Transverse colon (tissue), 4 donors: ENCODE data around the gene SERPINF2. TPM values are rescaled to one million over a fixed set of nuclear protein-coding genes. Genes with fewer than 3 reads are reported as not detected.
A peak's percentile ranks its signal among the peaks of the same experiment; 100 is the strongest.
"Not testable (repeated sequence)": the region's sequence is repeated elsewhere in the genome, so short reads cannot be mapped to it uniquely, and the experiment has no call there.

Experiments used
- DNase-seq: peaks from one replicate; pipeline ENCODE4 v3.0.0-alpha.2; 2019
- H3K27ac ChIP-seq, 4 donors: fragments of 200-600 bp; sonication (generic); 2 replicates each; pipeline ENCODE4 v1.5.1; 2016 to 2018; ENCODE audit warnings: inconsistent platforms in 4 of 4
- H3K27me3 ChIP-seq: fragments of 200-600 bp; sonication (generic); 2 replicates; pipeline ENCODE4 v1.5.1; 2017; ENCODE audit warnings: inconsistent platforms
- H3K36me3 ChIP-seq, 4 donors: fragments of 200-600 bp; sonication (generic); 2 replicates each; pipeline ENCODE4 v1.5.1; 2017 to 2019; ENCODE audit warnings: inconsistent platforms in 4 of 4
- H3K4me1 ChIP-seq, 4 donors: fragments of 200-600 bp; sonication (generic); 2 replicates each; pipeline ENCODE4 v1.5.1; 2017 to 2020; ENCODE audit warnings: inconsistent platforms in 4 of 4
- H3K4me3 ChIP-seq, 4 donors: fragments of 200-600 bp; sonication (generic); 1 replicate in 1 of 4; 2 replicates in 3 of 4; pipeline versions ENCODE4 v1.5.1 to v1.6.1; 2017 to 2019; ENCODE audit warnings: inconsistent platforms in 4 of 4
- H3K9me3 ChIP-seq, 2 donors: fragments of 200-600 bp; sonication (generic); 2 replicates each; pipeline ENCODE4 v1.5.1; 2017 to 2019; ENCODE audit warnings: inconsistent platforms in 2 of 2
- CTCF ChIP-seq, 5 experiments: fragments of 200-600 bp in 3 of 5; fragments of 450-650 bp in 2 of 5; sonication (generic) in 3 of 5; IDR thresholded peaks; 1 replicate in 2 of 5; 2 replicates in 3 of 5; pipeline ENCODE4 v1.5.1; 2016 to 2017; ENCODE audit warnings: antibody characterized with exemption in 5 of 5, inconsistent platforms in 3 of 5, mild to moderate bottlenecking in 2 of 5, moderate library complexity in 1 of 5
- EP300 ChIP-seq: sonication (generic); formaldehyde crosslinking; IDR thresholded peaks from one replicate; pipeline ENCODE4 v1.6.1; 2017; ENCODE audit warnings: antibody characterized with exemption, low read depth
- POLR2A ChIP-seq: fragments of 450-650 bp; IDR thresholded peaks from one replicate; pipeline ENCODE4 v1.6.1; 2016; ENCODE audit warnings: antibody characterized with exemption, mild to moderate bottlenecking, moderate library complexity
- POLR2AphosphoS5 ChIP-seq, 3 donors: sonication (generic); formaldehyde crosslinking; IDR thresholded peaks; one replicate each; pipeline ENCODE4 v1.6.1; 2016; ENCODE audit warnings: antibody characterized with exemption in 3 of 3
- WGBS, 2 donors: methylation state at CpG; one replicate each; pipeline ENCODE4 v1.1.5; 2018; ENCODE audit warnings: low coverage in 1 of 2; 5-methylcytosine and 5-hydroxymethylcytosine counted together
- in situ Hi-C, 4 donors: fragments of 200-750 bp; cut with MboI; loops; one replicate each; pipeline versions ENCODE4 v1.15.0 to v1.15.1; 2017; ENCODE audit warnings: low sequenced_read_pairs in 3 of 4, low pct_ligation_motif_present in 1 of 4, low pct_unique_long_range_greater_than_20kb in 1 of 4
- intact Hi-C: fragments of 100-400 bp; cut with DNase I; formaldehyde crosslinking; loops from one replicate; pipeline ENCODE4 v1.15.1; 2023; ENCODE audit warnings: low total_unique reads
- total RNA-seq, 4 donors: library from RNA; depleted of rRNA; stranded (reverse); fragments of >200 nt; gene quantifications; one replicate each; pipeline ENCODE4 v1.1.0, GENCODE V29; 2016

The SERPINF2 gene
- total RNA-seq, 4 donors from 2014 or later: 3.2 to 10.5 (median 3.4) TPM; not detected in 1

GRCh38 chr17:1703063-1703462, 39.6 kb upstream of the SERPINF2 start:
- TF ChIP-seq POLR2A (no peak), EP300 (no peak), CTCF (IDR thresholded peaks at IDR 0.05) (no peak), POLR2AphosphoS5 (IDR thresholded peaks at IDR 0.05) (no peak)
- H3K27me3 ChIP-seq: no peaks in the 10 kb centered on the region
- H3K36me3 ChIP-seq: no peaks in the 10 kb centered on the region
- no peak for DNase-seq
- 40 to 62% methylated on average over 3 to 4 of the region's 4 CpGs for WGBS, 2 donors
- no peaks in the 10 kb centered on the region for H3K4me1 ChIP-seq
- intact Hi-C loops (no loop called here), in situ Hi-C loops (loop anchor here in 2 of 4 donors (25.0 kb wide), 2 partner anchors 109 to 334 kb away; partner anchors contain the start of genes DPH1 (in 1 of the 2), OVCA2 (in 1 of the 2) and RTN4RL1 (in 1 of the 2))
- no peak overlapping the region for H3K4me3 ChIP-seq
- no peaks in the 10 kb centered on the region for H3K9me3 ChIP-seq
- no peak overlapping the region for H3K27ac ChIP-seq

DNA sequence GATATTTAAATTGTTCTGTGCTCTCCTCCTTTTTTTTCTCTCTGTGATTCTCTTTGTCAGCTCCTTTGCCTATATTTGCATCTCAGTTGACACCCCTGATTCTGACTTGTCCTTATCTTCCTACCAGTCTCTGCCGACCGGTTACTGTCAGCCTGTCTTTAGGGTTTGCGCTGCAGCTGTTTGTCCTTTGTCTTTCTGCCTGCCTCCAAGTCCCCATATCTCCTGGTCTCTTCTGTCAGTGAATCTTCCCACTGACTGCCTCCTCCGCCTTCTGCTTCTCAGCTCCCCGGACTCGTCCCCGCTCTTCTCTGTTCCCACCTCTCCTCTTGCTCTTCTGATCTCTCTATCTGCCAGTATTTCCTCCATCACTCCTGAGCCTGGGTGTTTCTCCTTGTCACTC, 37.7 kb upstream of the SERPINF2 start:
- TF ChIP-seq POLR2A (no peak), EP300 (no peak), POLR2AphosphoS5 (IDR thresholded peaks at IDR 0.05) (no peak), CTCF (IDR thresholded peaks at IDR 0.05) (no peak)
- Histone ChIP-seq H3K9me3 (no peaks in the 10 kb centered on the region), H3K27ac (no peak overlapping the region), H3K27me3 (no peaks in the 10 kb centered on the region), H3K36me3 (no peaks in the 10 kb centered on the region), H3K4me1 (peaks cover 4 to 13% (median 5%) of the 10 kb centered on the region in 4 donors), H3K4me3 (no peak overlapping the region)
- 86 to 95% methylated on average over 7 of the region's 7 CpGs for WGBS, 2 donors
- intact Hi-C loops: no loop called here
- no peak for DNase-seq
- in situ Hi-C loops: loop anchor here in 2 of 4 donors (25.0 kb wide), 2 partner anchors 107 to 332 kb away; partner anchors contain the start of genes DPH1 (in 1 of the 2), OVCA2 (in 1 of the 2) and RTN4RL1 (in 1 of the 2)

DNA sequence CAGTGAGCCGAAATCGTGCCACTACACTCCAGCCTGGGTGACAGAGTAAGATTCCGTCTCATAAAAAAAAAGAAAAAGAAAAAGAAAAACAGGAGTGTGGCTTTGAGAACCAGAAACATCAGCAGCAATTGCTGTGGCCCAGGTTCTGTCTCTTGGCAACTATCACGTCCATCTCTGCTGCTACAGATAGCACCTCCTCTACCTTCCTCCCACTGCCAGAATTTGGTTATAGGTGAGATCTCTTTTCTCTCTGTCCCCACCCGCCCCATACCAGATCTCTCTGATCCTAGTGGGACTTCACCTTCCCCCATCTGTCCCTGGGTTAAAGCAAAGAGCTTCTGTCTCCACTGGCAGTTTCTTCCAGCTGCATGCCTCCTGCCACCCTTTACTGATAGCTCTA, 35.6 kb upstream of the SERPINF2 start:
- in situ Hi-C loops (loop anchor here in 2 of 4 donors (25.0 kb wide), 2 partner anchors 105 to 330 kb away; partner anchors contain the start of genes DPH1 (in 1 of the 2), OVCA2 (in 1 of the 2) and RTN4RL1 (in 1 of the 2)), intact Hi-C loops (no loop called here)
- TF ChIP-seq POLR2AphosphoS5 (IDR thresholded peaks at IDR 0.05): no peak
- TF ChIP-seq POLR2A: no peak
- no peak for TF ChIP-seq EP300
- no peak for TF ChIP-seq CTCF (IDR thresholded peaks at IDR 0.05)
- no peaks in the 10 kb centered on the region for H3K9me3 ChIP-seq
- H3K27ac ChIP-seq: no peak overlapping the region
- no peak for DNase-seq
- no peaks in the 10 kb centered on the region for H3K27me3 ChIP-seq
- H3K4me3 ChIP-seq: no peak overlapping the region
- H3K4me1 ChIP-seq: peaks cover 7 to 26% (median 17%) of the 10 kb centered on the region in 4 donors
- 71 to 85% methylated on average over 1 to 5 of the region's 5 CpGs for WGBS, 2 donors
- peaks cover 0 to 5% (median under 1%) of the 10 kb centered on the region in 4 donors for H3K36me3 ChIP-seq

DNA sequence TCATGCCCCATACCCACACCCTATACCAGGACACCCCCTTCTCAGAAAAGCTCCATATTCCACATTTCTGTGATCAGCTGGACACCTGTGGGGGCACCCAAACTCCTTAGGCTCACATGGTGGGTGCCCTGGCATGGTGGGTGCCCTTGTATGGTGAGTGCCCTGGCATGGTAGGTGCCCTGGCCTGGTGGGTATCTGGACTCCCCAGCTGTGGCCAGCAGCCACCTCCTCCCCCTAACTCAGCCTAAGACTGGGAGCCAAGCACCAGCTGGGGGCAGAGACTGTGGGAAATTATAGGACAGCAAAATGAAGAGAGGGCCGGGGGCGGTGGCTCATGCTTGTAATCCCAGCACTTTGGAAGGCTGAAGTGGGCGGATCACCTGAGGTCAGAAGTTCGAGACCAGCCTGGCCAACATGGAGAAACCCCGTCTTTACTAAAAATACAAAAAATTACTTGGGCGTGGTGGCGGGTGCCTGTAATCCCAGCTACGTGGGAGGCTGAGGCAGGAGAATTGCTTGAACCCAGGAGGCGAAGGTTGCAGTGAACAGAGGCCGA, 33.8 kb upstream of the SERPINF2 start:
- H3K9me3 ChIP-seq, H3K27me3 ChIP-seq, DNase-seq, intact Hi-C loops, H3K36me3 ChIP-seq: not testable (repeated sequence)
- H3K27ac ChIP-seq: peak overlapping the region in 1 of 4 donors; percentile 98
- in situ Hi-C loops: loop anchor here in 2 of 4 donors (25.0 kb wide), 2 partner anchors 103 to 328 kb away; partner anchors contain the start of genes DPH1 (in 1 of the 2), OVCA2 (in 1 of the 2) and RTN4RL1 (in 1 of the 2)
- peak overlapping the region in 1 of 4 donors; percentile 85 for H3K4me3 ChIP-seq
- WGBS, 2 donors: 87 to 92% methylated on average over 6 to 10 of the region's 10 CpGs
- peaks cover 15 to 40% (median 29%) of the 10 kb centered on the region in 4 donors for H3K4me1 ChIP-seq
